ENCODE data around the gene ZNF644.
"Not testable (repeated sequence)": the region's sequence is repeated elsewhere in the genome, so short reads cannot be mapped to it uniquely, and the experiment has no call there.

The ZNF644 gene

GRCh38 chr1:90977522-90977921 lies 44.3 kb downstream of the ZNF644 start:
- no peak for DNase-seq

GRCh38 chr1:90973897-90974798 lies 47.7 kb downstream of the ZNF644 start:
- DNase-seq, result no peak

GRCh38 chr1:90970208-90970607 lies 51.6 kb downstream of the ZNF644 start:
- no peak for DNase-seq

GRCh38 chr1:90969241-90969640 lies 52.6 kb downstream of the ZNF644 start:
- DNase-seq, result no peak

- no peak for DNase-seq
These were observed 57.3 kb downstream of the ZNF644 start for GRCh38 chr1:90964444-90965035.

GRCh38 chr1:90963651-90964050 lies 58.2 kb downstream of the ZNF644 start:
- no peak for DNase-seq

GRCh38 chr1:90963236-90963635 lies 58.6 kb downstream of the ZNF644 start:
- no peak for DNase-seq

- DNase-seq, result no peak
These were observed 62.3 kb downstream of the ZNF644 start for GRCh38 chr1:90959352-90960206.

- no peak for DNase-seq
These were observed 64.3 kb downstream of the ZNF644 start for GRCh38 chr1:90957497-90957896.

- DNase-seq, result no peak
These were observed 66.1 kb downstream of the ZNF644 start for GRCh38 chr1:90955769-90956168.

- no peak for DNase-seq
These were observed 68.9 kb downstream of the ZNF644 start for GRCh38 chr1:90952906-90953305.

- no peak for DNase-seq
These were observed 70.8 kb downstream of the ZNF644 start for GRCh38 chr1:90951009-90951408.

GRCh38 chr1:90948301-90948700 lies 73.5 kb downstream of the ZNF644 start:
- DNase-seq, result no peak

GRCh38 chr1:90946630-90947029 lies 75.2 kb downstream of the ZNF644 start:
- no peak for DNase-seq

GRCh38 chr1:90945287-90945686 lies 76.5 kb downstream of the ZNF644 start:
- no peak for DNase-seq

- no peak for DNase-seq
These were observed 77.9 kb downstream of the ZNF644 start for GRCh38 chr1:90943966-90944365.

- DNase-seq, result no peak
These were observed 81.1 kb downstream of the ZNF644 start for GRCh38 chr1:90940746-90941145.

- DNase-seq, result no peak
These were observed 85.1 kb downstream of the ZNF644 start for GRCh38 chr1:90936731-90937130.

- no peak for DNase-seq
These were observed 85.8 kb downstream of the ZNF644 start for GRCh38 chr1:90936061-90936460.

GRCh38 chr1:90928231-90928630 lies 93.6 kb downstream of the ZNF644 start:
- DNase-seq, result not testable (repeated sequence)

- not testable (repeated sequence) for DNase-seq
These were observed 94.2 kb downstream of the ZNF644 start for GRCh38 chr1:90927674-90928073.

- DNase-seq, result no peak
These were observed 94.9 kb downstream of the ZNF644 start for GRCh38 chr1:90926971-90927370.

All from NCI-H2171 (cell line).